Measurements from ENCODE around the gene FAM180A. TPM values are rescaled to one million over a fixed set of nuclear protein-coding genes. Genes with fewer than 3 reads are reported as not detected.

Gene FAM180A
- total and polyA plus RNA-seq, 3 donors from 2014 or later, result 1.5 to 2.7 (median 2.1) TPM

DNA sequence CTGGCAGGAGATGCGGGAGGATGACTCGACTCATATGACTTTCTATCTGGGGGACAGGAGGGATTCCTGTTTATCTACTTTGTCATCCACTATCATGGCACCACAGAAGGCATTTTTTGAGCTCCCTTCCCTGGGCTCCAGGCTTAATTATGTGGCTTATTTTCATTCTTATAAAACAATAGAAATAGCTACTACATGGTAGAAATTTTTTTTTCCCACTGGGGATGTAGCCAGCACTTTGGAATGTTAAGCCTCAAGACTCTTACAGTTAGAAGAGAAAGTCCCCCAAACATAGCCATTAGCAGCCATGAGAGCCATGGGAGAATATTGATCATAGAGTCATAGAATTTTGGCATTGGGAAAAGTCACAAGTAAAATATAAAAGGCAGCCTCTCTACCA, 14.6 kb upstream of the FAM180A start:
- intact Hi-C loops (cut with DNase I; ENCODE audit: low total_unique reads), result no loop called here
- no peaks in the 10 kb centered on the region for H3K36me3 ChIP-seq (ENCODE audit: low read depth, missing control alignments)
- TF ChIP-seq, protein P1, sequence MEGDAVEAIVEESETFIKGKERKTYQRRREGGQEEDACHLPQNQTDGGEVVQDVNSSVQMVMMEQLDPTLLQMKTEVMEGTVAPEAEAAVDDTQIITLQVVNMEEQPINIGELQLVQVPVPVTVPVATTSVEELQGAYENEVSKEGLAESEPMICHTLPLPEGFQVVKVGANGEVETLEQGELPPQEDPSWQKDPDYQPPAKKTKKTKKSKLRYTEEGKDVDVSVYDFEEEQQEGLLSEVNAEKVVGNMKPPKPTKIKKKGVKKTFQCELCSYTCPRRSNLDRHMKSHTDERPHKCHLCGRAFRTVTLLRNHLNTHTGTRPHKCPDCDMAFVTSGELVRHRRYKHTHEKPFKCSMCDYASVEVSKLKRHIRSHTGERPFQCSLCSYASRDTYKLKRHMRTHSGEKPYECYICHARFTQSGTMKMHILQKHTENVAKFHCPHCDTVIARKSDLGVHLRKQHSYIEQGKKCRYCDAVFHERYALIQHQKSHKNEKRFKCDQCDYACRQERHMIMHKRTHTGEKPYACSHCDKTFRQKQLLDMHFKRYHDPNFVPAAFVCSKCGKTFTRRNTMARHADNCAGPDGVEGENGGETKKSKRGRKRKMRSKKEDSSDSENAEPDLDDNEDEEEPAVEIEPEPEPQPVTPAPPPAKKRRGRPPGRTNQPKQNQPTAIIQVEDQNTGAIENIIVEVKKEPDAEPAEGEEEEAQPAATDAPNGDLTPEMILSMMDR (IDR thresholded peaks at IDR 0.05), result no peak
- TF ChIP-seq POLR2A (IDR thresholded peaks at IDR 0.05), result no peak
- DNase-seq, result no peak
- no peaks in the 10 kb centered on the region for H3K27me3 ChIP-seq
- no peak overlapping the region for H3K4me3 ChIP-seq
- peaks cover 5% of the 10 kb centered on the region for H3K4me1 ChIP-seq
- WGBS, 2 donors, result 91 to 96% methylated on average over 2 of the region's 2 CpGs
- H3K27ac ChIP-seq, result no peak overlapping the region
- no peaks in the 10 kb centered on the region for H3K9me3 ChIP-seq

GRCh38 chr7:135761751-135762488, 13.3 kb upstream of the FAM180A start:
- TF ChIP-seq POLR2A (IDR thresholded peaks at IDR 0.05), result no peak
- TF ChIP-seq, protein P1 (IDR thresholded peaks at IDR 0.05), result no peak
- Histone ChIP-seq H3K9me3 (no peaks in the 10 kb centered on the region), H3K4me1 (peaks cover 5% of the 10 kb centered on the region), H3K27me3 (no peaks in the 10 kb centered on the region), H3K36me3 (ENCODE audit: low read depth, missing control alignments) (no peaks in the 10 kb centered on the region), H3K27ac (no peak overlapping the region), H3K4me3 (no peak overlapping the region)
- 68 to 76% methylated on average over 9 to 10 of the region's 10 CpGs for WGBS, 2 donors
- DNase-seq, result no peak
- intact Hi-C loops (cut with DNase I; ENCODE audit: low total_unique reads), result no loop called here

DNA sequence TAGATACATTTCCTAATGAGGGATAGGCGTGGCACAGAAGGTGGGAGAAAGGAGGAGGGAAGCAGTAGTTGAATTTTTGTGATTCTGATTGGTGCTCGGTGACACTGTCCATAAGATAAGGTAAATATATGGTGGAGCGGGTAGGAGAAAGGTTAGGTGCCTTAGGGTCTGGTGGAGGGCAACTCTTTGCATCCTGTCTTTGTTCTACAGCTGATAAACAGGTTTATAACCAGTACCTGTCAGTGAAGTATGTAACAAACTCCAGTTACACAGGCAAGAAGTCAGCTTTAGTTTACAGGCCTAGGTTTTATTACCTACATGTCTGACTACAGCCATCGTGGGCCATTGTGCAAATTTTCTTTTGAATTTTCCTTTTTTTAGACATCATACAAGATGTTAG, 10.9 kb upstream of the FAM180A start:
- no peaks in the 10 kb centered on the region for H3K27me3 ChIP-seq
- H3K4me1 ChIP-seq, result peaks cover 8% of the 10 kb centered on the region
- TF ChIP-seq POLR2A (IDR thresholded peaks at IDR 0.05), result no peak
- TF ChIP-seq, protein P1 (IDR thresholded peaks at IDR 0.05), result no peak
- H3K27ac ChIP-seq, result no peak overlapping the region
- no peak overlapping the region for H3K4me3 ChIP-seq
- intact Hi-C loops (cut with DNase I; ENCODE audit: low total_unique reads), result no loop called here
- no peaks in the 10 kb centered on the region for H3K9me3 ChIP-seq
- DNase-seq, result no peak
- no peaks in the 10 kb centered on the region for H3K36me3 ChIP-seq (ENCODE audit: low read depth, missing control alignments)
- 81 to 82% methylated on average over 4 of the region's 4 CpGs for WGBS, 2 donors

DNA sequence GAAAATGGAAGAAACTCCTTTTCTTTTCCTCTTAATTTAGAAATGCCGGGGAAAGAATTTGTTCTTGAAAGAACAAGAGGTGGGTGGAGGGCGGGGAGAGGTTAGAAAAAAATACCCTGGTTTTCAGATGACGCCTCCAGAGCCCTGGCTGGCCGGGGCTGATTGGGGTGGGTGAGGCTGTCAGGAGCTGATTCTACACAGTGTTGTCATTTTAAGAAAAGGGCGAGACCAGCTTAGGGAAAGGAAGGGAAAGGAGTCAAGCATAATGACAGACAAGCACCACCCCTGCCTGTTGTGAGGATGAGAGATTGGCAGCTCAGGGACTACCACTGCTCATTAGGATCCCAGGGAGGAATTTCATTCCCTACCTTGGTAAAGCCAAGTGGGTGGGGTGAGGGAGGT, 9.9 kb upstream of the FAM180A start:
- DNase-seq, result peak; percentile 36
- intact Hi-C loops (cut with DNase I; ENCODE audit: low total_unique reads), result no loop called here
- no peaks in the 10 kb centered on the region for H3K36me3 ChIP-seq (ENCODE audit: low read depth, missing control alignments)

More for the DNA sequence above, 9.9 kb upstream of the FAM180A start:
- peaks cover 8% of the 10 kb centered on the region for H3K4me1 ChIP-seq
- H3K27ac ChIP-seq, result peak overlapping the region; percentile 33 to 75
- H3K4me3 ChIP-seq, result no peak overlapping the region
- no peaks in the 10 kb centered on the region for H3K27me3 ChIP-seq
- TF ChIP-seq, protein P1 (IDR thresholded peaks at IDR 0.05), result no peak
- no peak for TF ChIP-seq POLR2A (IDR thresholded peaks at IDR 0.05)
- no peaks in the 10 kb centered on the region for H3K9me3 ChIP-seq
- 44 to 55% methylated on average over 5 of the region's 5 CpGs for WGBS, 2 donors

All from testis (tissue), 3 donors.